WTC11 (cell line): Measurements from ENCODE around the gene SMARCD2.

Experiments
- ATF3 ChIP-seq: sonication (generic); formaldehyde crosslinking; conservative IDR thresholded peaks from 2 replicates; pipeline ENCODE4 v1.8.1; 2022; ENCODE audit warnings: mild to moderate bottlenecking, missing genetic modification reagents
- CTCF ChIP-seq: fragments of 200-600 bp; IDR thresholded peaks from 2 replicates; pipeline ENCODE4 v1.8.0; 2022; ENCODE audit warnings: antibody characterized with exemption
- GABPB1 ChIP-seq: sonication (generic); formaldehyde crosslinking; IDR thresholded peaks from 2 replicates; pipeline ENCODE4 v1.8.1; 2023; ENCODE audit warnings: mild to moderate bottlenecking, missing genetic modification reagents
- KAT7 ChIP-seq: sonication (generic); formaldehyde crosslinking; IDR thresholded peaks from 2 replicates; pipeline ENCODE4 v1.8.1; 2023; ENCODE audit warnings: missing genetic modification reagents, mild to moderate bottlenecking, borderline replicate concordance
- MAX ChIP-seq: sonication (generic); formaldehyde crosslinking; IDR thresholded peaks from 2 replicates; pipeline ENCODE4 v1.8.0; 2022; ENCODE audit warnings: mild to moderate bottlenecking, missing genetic modification reagents
- SMAD4 ChIP-seq: sonication (generic); formaldehyde crosslinking; IDR thresholded peaks from 2 replicates; pipeline ENCODE4 v1.8.0; 2022; ENCODE audit warnings: mild to moderate bottlenecking, missing genetic modification reagents
- STAT6 ChIP-seq: sonication (generic); formaldehyde crosslinking; conservative IDR thresholded peaks from 2 replicates; pipeline ENCODE4 v1.8.1; 2023; ENCODE audit warnings: mild to moderate bottlenecking, low read depth, missing genetic modification reagents, moderate library complexity

- TF ChIP-seq SMAD4 (CRISPR knock-in tag) (no peak), CTCF (no peak), ATF3 (CRISPR knock-in tag) (no peak), GABPB1 (CRISPR knock-in tag) (no peak), STAT6 (CRISPR knock-in tag) (no peak), KAT7 (CRISPR knock-in tag) (no peak), MAX (no peak)
These were observed 11.0 kb downstream of the SMARCD2 start for GRCh38 chr17:63831505-63831904.
